Tibial nerve (tissue), 4 donors: ENCODE measurements around the gene CCDC87. TPM values are rescaled to one million over a fixed set of nuclear protein-coding genes. Genes with fewer than 3 reads are reported as not detected.
A peak's percentile ranks its signal among the peaks of the same experiment; 100 is the strongest.

Experiments
- DNase-seq, 2 donors: peaks; one replicate each; pipeline ENCODE4 v3.0.0-alpha.2; 2019; ENCODE audit warnings: low spot score in 2 of 2
- H3K27ac ChIP-seq, 4 donors: fragments of 200-600 bp; sonication (generic) in 3 of 4; one replicate each; pipeline ENCODE4 v1.5.1; 2017 to 2019; ENCODE audit warnings: mild to moderate bottlenecking in 1 of 4
- H3K27me3 ChIP-seq, 2 donors: fragments of 200-600 bp; sonication (generic) in 1 of 2; one replicate each; pipeline versions ENCODE4 v1.5.1 to v1.6.0; 2017 to 2019
- H3K36me3 ChIP-seq, 3 donors: fragments of 200-600 bp; sonication (generic); one replicate each; pipeline ENCODE4 v1.5.1; 2018 to 2019
- H3K4me1 ChIP-seq, 4 donors: fragments of 200-600 bp; sonication (generic) in 3 of 4; one replicate each; pipeline ENCODE4 v1.5.1; 2017 to 2019
- H3K4me3 ChIP-seq, 4 donors: fragments of 200-600 bp; sonication (generic) in 3 of 4; one replicate each; pipeline ENCODE4 v1.5.1; 2017 to 2019; ENCODE audit warnings: mild to moderate bottlenecking in 1 of 4, moderate library complexity in 1 of 4
- H3K9me3 ChIP-seq, 4 donors: fragments of 200-600 bp; sonication (generic) in 3 of 4; one replicate each; pipeline ENCODE4 v1.5.1; 2017 to 2019
- EP300 ChIP-seq, 2 donors: sonication (generic); formaldehyde crosslinking; IDR thresholded peaks; one replicate each; pipeline ENCODE4 v1.6.1; 2017; ENCODE audit warnings: antibody characterized with exemption in 2 of 2, mild to moderate bottlenecking in 1 of 2
- POLR2A ChIP-seq, 2 donors: fragments of 450-650 bp; IDR thresholded peaks; one replicate each; pipeline ENCODE4 v1.6.1; 2017; ENCODE audit warnings: antibody characterized with exemption in 2 of 2, mild to moderate bottlenecking in 2 of 2, moderate library complexity in 2 of 2
- WGBS, 2 donors: methylation state at CpG; one replicate each; pipeline ENCODE4 v1.1.5; 2018; 5-methylcytosine and 5-hydroxymethylcytosine counted together
- total RNA-seq, 4 donors: library from RNA; depleted of rRNA; stranded (reverse); fragments of >200 nt; gene quantifications; one replicate each; pipeline ENCODE4 v1.1.0, GENCODE V29; 2016
- TF ChIP-seq, protein P1 (sequence below), 5 experiments: fragments of 200-600 bp in 3 of 5; fragments of 450-650 bp in 2 of 5; sonication (generic) in 3 of 5; IDR thresholded peaks; one replicate each; pipeline ENCODE4 v1.5.1; 2016 to 2019; ENCODE audit warnings: antibody characterized with exemption in 5 of 5, mild to moderate bottlenecking in 3 of 5, moderate library complexity in 2 of 5

CCDC87 gene
- total RNA-seq, 4 donors from 2014 or later: 0.21 to 1.1 (median 0.30) TPM; not detected in 1

DNA sequence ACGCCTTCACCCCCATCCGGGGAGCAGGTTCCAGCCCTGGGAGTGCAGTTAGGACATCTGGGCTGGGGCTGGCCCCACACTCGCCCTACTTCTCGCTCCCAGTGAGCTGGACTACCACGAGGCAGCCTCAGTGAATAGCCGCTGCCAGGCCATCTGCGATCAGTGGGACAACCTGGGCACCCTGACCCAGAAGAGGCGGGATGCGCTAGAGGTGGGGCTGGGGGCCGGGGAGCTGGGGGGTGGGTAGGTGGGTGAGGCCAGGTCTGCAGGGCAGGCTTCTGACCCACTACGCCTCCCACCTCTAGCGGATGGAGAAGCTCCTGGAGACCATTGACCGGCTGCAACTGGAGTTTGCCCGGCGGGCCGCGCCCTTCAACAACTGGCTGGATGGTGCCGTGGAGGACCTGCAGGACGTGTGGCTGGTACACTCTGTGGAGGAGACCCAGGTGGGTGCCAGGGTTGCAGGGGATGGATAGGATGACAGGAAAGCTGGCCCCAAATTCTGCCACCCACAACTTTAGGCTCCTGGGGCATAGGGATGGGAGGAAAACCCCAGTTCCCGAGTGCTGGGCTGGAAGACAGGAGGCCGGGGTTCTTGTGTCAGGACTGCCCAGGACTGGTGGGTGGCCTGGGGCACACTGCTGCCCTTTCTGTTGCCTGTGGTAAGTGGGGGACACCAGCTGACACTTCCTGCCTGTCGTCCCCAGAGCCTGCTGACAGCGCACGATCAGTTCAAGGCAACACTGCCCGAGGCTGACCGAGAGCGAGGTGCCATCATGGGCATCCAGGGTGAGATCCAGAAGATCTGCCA lies 32.8 kb downstream of the CCDC87 start:
- Histone ChIP-seq H3K4me1 (peaks cover 0 to 13% (median 4%) of the 10 kb centered on the region in 4 donors), H3K4me3 (no peak overlapping the region), H3K36me3 (peaks cover 0 to 37% (median 0%) of the 10 kb centered on the region in 3 donors), H3K9me3 (no peaks in the 10 kb centered on the region), H3K27me3 (peaks cover 0 to 8% of the 10 kb centered on the region in 2 donors), H3K27ac (no peak overlapping the region)
- TF ChIP-seq, protein P1, sequence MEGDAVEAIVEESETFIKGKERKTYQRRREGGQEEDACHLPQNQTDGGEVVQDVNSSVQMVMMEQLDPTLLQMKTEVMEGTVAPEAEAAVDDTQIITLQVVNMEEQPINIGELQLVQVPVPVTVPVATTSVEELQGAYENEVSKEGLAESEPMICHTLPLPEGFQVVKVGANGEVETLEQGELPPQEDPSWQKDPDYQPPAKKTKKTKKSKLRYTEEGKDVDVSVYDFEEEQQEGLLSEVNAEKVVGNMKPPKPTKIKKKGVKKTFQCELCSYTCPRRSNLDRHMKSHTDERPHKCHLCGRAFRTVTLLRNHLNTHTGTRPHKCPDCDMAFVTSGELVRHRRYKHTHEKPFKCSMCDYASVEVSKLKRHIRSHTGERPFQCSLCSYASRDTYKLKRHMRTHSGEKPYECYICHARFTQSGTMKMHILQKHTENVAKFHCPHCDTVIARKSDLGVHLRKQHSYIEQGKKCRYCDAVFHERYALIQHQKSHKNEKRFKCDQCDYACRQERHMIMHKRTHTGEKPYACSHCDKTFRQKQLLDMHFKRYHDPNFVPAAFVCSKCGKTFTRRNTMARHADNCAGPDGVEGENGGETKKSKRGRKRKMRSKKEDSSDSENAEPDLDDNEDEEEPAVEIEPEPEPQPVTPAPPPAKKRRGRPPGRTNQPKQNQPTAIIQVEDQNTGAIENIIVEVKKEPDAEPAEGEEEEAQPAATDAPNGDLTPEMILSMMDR (IDR thresholded peaks at IDR 0.05): no peak
- no peak for TF ChIP-seq EP300 (IDR thresholded peaks at IDR 0.05)
- TF ChIP-seq POLR2A (IDR thresholded peaks at IDR 0.05): no peak
- no peak for DNase-seq
- WGBS, 2 donors: 76 to 83% methylated on average over 16 to 26 of the region's 27 CpGs

GRCh38 chr11:66559142-66559865 lies 33.6 kb downstream of the CCDC87 start:
- Histone ChIP-seq H3K36me3 (peaks cover 0 to 29% (median 0%) of the 10 kb centered on the region in 3 donors), H3K4me3 (peak overlapping the region in 1 of 4 donors; percentile 25), H3K9me3 (no peaks in the 10 kb centered on the region), H3K4me1 (peaks cover 0 to 13% (median 4%) of the 10 kb centered on the region in 4 donors), H3K27ac (no peak overlapping the region), H3K27me3 (peaks cover 0 to 8% of the 10 kb centered on the region in 2 donors)
- DNase-seq: no peak
- TF ChIP-seq POLR2A (IDR thresholded peaks at IDR 0.05) (no peak), EP300 (IDR thresholded peaks at IDR 0.05) (no peak)
- TF ChIP-seq, protein P1 (IDR thresholded peaks at IDR 0.05): no peak
- WGBS, 2 donors: 12 to 15% methylated on average over 37 to 48 of the region's 50 CpGs

DNA sequence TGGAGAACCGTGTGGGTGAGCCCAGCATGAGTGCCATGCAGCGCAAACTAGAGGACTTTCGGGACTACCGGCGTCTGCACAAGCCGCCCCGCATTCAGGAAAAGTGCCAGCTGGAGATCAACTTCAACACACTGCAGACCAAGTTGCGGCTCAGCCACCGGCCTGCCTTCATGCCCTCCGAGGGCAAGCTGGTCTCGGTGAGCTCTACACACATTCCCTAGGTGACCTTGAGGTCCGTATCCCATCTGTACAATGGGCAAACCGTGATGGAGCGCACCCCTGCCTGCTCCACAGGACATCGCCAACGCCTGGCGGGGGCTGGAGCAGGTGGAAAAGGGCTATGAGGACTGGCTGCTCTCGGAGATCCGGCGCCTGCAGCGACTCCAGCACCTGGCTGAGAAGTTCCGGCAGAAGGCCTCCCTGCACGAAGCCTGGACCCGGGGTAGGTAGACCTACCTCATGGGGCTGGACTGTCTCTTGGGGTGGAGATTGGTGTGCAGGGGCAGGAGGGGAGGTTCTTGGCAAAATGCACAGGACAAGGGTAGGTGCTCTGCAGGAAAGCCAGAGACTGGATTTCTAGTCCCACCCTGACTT lies 35.0 kb downstream of the CCDC87 start:
- TF ChIP-seq EP300 (IDR thresholded peaks at IDR 0.05): no peak
- TF ChIP-seq POLR2A (IDR thresholded peaks at IDR 0.05): no peak
- TF ChIP-seq, protein P1 (IDR thresholded peaks at IDR 0.05): no peak
- Histone ChIP-seq H3K36me3 (peaks cover 0 to 15% (median 0%) of the 10 kb centered on the region in 3 donors), H3K9me3 (no peaks in the 10 kb centered on the region), H3K27ac (no peak overlapping the region), H3K27me3 (peaks cover 0 to 8% of the 10 kb centered on the region in 2 donors), H3K4me3 (no peak overlapping the region), H3K4me1 (peaks cover 0 to 13% (median 4%) of the 10 kb centered on the region in 4 donors)
- 92 to 94% methylated on average over 10 to 19 of the region's 24 CpGs for WGBS, 2 donors
- no peak for DNase-seq

- no peak for DNase-seq
- no peak overlapping the region for H3K27ac ChIP-seq
- peaks cover 0 to 8% of the 10 kb centered on the region in 2 donors for H3K27me3 ChIP-seq
- no peak overlapping the region for H3K4me3 ChIP-seq
- H3K4me1 ChIP-seq: peaks cover 0 to 13% (median 4%) of the 10 kb centered on the region in 4 donors
- TF ChIP-seq POLR2A (IDR thresholded peaks at IDR 0.05) (no peak), EP300 (IDR thresholded peaks at IDR 0.05) (no peak)
- TF ChIP-seq, protein P1 (IDR thresholded peaks at IDR 0.05): no peak
- 83 to 100% methylated on average over 1 to 7 of the region's 7 CpGs for WGBS, 2 donors
- H3K9me3 ChIP-seq: no peaks in the 10 kb centered on the region
- H3K36me3 ChIP-seq: no peaks in the 10 kb centered on the region
These were observed 36.8 kb downstream of the CCDC87 start for GRCh38 chr11:66556086-66556485.
